ENCODE results near the gene HOXC4. TPM values are rescaled to one million over a fixed set of nuclear protein-coding genes. Genes with fewer than 3 reads are reported as not detected.
A peak's percentile ranks its signal among the peaks of the same experiment; 100 is the strongest.

The HOXC4 gene
- total RNA-seq, 1 experiment from 2014 or later, result 9.6 TPM

DNA sequence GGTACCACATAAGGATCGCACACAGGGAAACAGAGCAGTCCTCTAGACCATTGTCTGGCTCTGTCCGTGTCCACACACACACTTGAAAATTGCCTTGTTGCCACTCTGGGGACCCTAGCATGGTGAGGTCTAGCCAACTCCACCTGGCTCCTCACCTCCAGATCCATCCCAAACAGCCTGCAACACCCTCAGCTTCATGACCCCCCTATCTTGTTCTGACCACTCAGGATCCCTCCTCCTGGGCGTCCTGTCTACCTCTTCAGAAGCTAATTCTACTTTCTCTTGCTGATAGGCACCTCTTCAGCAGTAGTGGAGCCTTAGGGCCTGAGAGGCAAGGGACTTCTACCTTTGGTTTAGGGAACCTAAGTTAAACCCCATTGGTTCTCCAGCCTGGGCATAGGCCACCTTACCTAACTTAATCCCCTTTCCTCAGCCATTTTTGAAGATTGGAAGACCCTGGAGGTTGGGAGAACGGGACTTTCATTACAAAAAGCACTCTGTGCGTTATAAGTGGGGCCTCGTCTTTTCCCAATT, 21.5 kb upstream of the HOXC4 start:
- ChIA-PET CTCF (interaction anchor here (0.5 to 2.2 kb wide), 15 partner anchors 15 to 1022 kb away, joined by 3 to 22 read pairs (median 5); partner anchors contain the start of gene HOXC10), POLR2A (ENCODE audit: low non-redundant PET) (no interaction called here)
- no peaks in the 10 kb centered on the region for H3K9me3 ChIP-seq (ENCODE audit: low read depth, low read length, poor library complexity, severe bottlenecking)
- no peaks in the 10 kb centered on the region for H3K27me3 ChIP-seq (replicated peaks; ENCODE audit: insufficient read depth, low read depth, low read length, poor library complexity)
- peaks cover 13% of the 10 kb centered on the region for H3K36me3 ChIP-seq (ENCODE audit: insufficient read depth, low read length, poor library complexity, severe bottlenecking)
- H3K4me1 ChIP-seq (ENCODE audit: insufficient read depth, low read length, poor library complexity, severe bottlenecking), result peaks cover 44% of the 10 kb centered on the region
- no peak overlapping the region for H3K27ac ChIP-seq (ENCODE audit: low read depth, low read length, poor library complexity, severe bottlenecking)
- no peak overlapping the region for H3K4me3 ChIP-seq (ENCODE audit: low read depth, low read length, poor library complexity, severe bottlenecking)
- TF ChIP-seq, protein P1, sequence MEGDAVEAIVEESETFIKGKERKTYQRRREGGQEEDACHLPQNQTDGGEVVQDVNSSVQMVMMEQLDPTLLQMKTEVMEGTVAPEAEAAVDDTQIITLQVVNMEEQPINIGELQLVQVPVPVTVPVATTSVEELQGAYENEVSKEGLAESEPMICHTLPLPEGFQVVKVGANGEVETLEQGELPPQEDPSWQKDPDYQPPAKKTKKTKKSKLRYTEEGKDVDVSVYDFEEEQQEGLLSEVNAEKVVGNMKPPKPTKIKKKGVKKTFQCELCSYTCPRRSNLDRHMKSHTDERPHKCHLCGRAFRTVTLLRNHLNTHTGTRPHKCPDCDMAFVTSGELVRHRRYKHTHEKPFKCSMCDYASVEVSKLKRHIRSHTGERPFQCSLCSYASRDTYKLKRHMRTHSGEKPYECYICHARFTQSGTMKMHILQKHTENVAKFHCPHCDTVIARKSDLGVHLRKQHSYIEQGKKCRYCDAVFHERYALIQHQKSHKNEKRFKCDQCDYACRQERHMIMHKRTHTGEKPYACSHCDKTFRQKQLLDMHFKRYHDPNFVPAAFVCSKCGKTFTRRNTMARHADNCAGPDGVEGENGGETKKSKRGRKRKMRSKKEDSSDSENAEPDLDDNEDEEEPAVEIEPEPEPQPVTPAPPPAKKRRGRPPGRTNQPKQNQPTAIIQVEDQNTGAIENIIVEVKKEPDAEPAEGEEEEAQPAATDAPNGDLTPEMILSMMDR (conservative IDR thresholded peaks at IDR 0.05; ENCODE audit: low read depth, low read length), result no peak
- TF ChIP-seq EZH2 (IDR thresholded peaks at IDR 0.05; ENCODE audit: borderline replicate concordance, low read depth, low read length, poor library complexity, severe bottlenecking), result no peak
- intact Hi-C loops (cut with micrococcal nuclease; ENCODE audit: unreplicated experiment), result loop anchor here (2.0 to 5.0 kb wide), 2 partner anchors 105 to 159 kb away; no protein-coding TSS in a partner anchor
- no TSS peak for BruUV-seq (replicated peaks)
- no peak for DNase-seq (ENCODE audit: low spot score)

DNA sequence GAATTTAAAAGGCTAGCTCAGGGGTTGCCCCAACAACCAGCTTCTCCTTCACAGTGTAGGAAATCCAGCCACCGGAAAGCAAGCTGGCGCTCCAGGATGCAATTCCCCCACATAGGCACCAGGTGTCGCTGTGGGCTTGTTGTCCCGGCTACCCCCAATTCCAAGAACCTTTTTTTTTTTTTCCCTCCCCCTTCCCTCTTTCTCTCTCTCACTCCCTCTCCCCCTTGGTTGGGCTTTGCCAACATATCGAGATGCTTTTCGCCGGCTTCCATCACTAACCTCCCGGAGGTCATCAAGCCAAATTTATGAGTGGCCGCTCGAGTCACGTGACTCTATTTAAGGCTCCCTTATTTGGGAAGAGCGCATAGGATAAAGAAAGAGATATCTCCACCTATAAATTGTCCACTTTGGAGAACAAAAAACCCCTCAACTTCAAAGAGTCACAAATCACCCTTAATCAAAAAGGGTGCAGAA, 21.0 kb upstream of the HOXC4 start, which contains the start of gene HOXC5:
Gene HOXC5 (plus strand): TSS at position 424 of the 474 bp plus-strand sequence. CDS start 73 bp downstream, outside the sequence.
- no TSS peak for BruUV-seq (replicated peaks)
- CTCF ChIA-PET, result interaction anchor here (0.5 to 2.2 kb wide), 18 partner anchors 15 to 1021 kb away, joined by 3 to 22 read pairs (median 6); partner anchors contain the start of gene HOXC10
- no peaks in the 10 kb centered on the region for H3K27me3 ChIP-seq (replicated peaks; ENCODE audit: insufficient read depth, low read depth, low read length, poor library complexity)
- peaks cover 43% of the 10 kb centered on the region for H3K4me1 ChIP-seq (ENCODE audit: insufficient read depth, low read length, poor library complexity, severe bottlenecking)
- intact Hi-C loops (cut with micrococcal nuclease; ENCODE audit: unreplicated experiment), result loop anchor here (2.0 to 5.0 kb wide), 2 partner anchors 105 to 158 kb away; no protein-coding TSS in a partner anchor
- no peaks in the 10 kb centered on the region for H3K9me3 ChIP-seq (ENCODE audit: low read depth, low read length, poor library complexity, severe bottlenecking)
- no peak for TF ChIP-seq EZH2 (IDR thresholded peaks at IDR 0.05; ENCODE audit: borderline replicate concordance, low read depth, low read length, poor library complexity, severe bottlenecking)
- TF ChIP-seq, protein P1 (conservative IDR thresholded peaks at IDR 0.05; ENCODE audit: low read depth, low read length), result peak; percentile 98
- no peak within 1 kb of the TSS for H3K27ac ChIP-seq (ENCODE audit: low read depth, low read length, poor library complexity, severe bottlenecking)
- POLR2A ChIA-PET (ENCODE audit: low non-redundant PET), result interaction anchor here (0.6 kb wide), 1 partner anchor 8 kb away, joined by 18 read pairs; no protein-coding TSS in a partner anchor
- peaks cover 13% of the 10 kb centered on the region for H3K36me3 ChIP-seq (ENCODE audit: insufficient read depth, low read length, poor library complexity, severe bottlenecking)
- peak; percentile 91 for DNase-seq (ENCODE audit: low spot score)
- H3K4me3 ChIP-seq (ENCODE audit: low read depth, low read length, poor library complexity, severe bottlenecking), result peak within 1 kb of the TSS; percentile 43

DNA sequence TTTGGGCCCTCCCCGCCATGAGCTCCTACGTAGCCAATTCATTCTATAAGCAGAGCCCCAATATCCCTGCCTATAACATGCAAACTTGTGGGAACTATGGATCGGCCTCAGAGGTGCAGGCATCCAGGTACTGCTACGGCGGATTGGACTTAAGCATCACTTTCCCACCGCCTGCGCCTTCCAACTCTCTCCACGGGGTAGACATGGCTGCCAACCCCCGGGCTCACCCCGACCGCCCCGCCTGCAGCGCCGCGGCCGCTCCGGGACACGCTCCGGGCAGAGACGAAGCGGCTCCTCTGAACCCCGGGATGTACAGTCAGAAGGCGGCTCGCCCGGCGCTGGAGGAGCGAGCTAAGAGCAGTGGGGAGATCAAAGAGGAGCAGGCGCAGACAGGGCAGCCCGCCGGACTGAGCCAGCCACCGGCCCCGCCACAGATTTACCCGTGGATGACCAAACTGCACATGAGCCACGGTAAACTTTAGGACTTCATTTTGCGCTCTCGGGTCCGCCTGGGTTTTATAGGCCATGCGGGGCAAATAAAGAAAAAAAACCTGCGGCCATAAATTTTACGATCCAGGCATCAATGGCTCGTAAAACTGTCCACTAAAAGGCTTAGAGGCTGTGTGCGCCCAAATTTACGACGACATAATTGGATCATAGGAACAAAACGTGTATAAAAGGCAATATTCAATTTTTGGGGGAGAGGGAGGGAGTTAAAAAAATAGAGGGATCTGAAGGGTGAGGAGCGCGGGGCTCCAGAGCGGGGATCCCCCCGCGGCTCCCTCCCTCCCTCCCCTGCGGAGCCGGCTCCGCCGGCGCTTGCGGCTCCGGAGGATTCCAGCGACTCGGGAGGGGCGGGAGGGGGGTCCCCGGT, 20.3 kb upstream of the HOXC4 start:
- no TSS peak for BruUV-seq (replicated peaks)
- intact Hi-C loops (cut with micrococcal nuclease; ENCODE audit: unreplicated experiment), result loop anchor here (2.0 to 5.0 kb wide), 2 partner anchors 104 to 157 kb away; no protein-coding TSS in a partner anchor
- H3K4me1 ChIP-seq (ENCODE audit: insufficient read depth, low read length, poor library complexity, severe bottlenecking), result peaks cover 39% of the 10 kb centered on the region
- no peaks in the 10 kb centered on the region for H3K27me3 ChIP-seq (replicated peaks; ENCODE audit: insufficient read depth, low read depth, low read length, poor library complexity)
- ChIA-PET POLR2A (ENCODE audit: low non-redundant PET) (interaction anchor here (0.6 kb wide), 1 partner anchor 8 kb away, joined by 18 read pairs; no protein-coding TSS in a partner anchor), CTCF (interaction anchor here (0.5 to 2.2 kb wide), 12 partner anchors 17 to 182 kb away, joined by 3 to 22 read pairs (median 6); partner anchors contain the start of genes HOXC10 and HOXC8)
- no peaks in the 10 kb centered on the region for H3K9me3 ChIP-seq (ENCODE audit: low read depth, low read length, poor library complexity, severe bottlenecking)
- TF ChIP-seq, protein P1 (conservative IDR thresholded peaks at IDR 0.05; ENCODE audit: low read depth, low read length), result no peak
- no peak for TF ChIP-seq EZH2 (IDR thresholded peaks at IDR 0.05; ENCODE audit: borderline replicate concordance, low read depth, low read length, poor library complexity, severe bottlenecking)
- no peak overlapping the region for H3K27ac ChIP-seq (ENCODE audit: low read depth, low read length, poor library complexity, severe bottlenecking)
- H3K36me3 ChIP-seq (ENCODE audit: insufficient read depth, low read length, poor library complexity, severe bottlenecking), result peaks cover 13% of the 10 kb centered on the region
- peak overlapping the region; percentile 43 for H3K4me3 ChIP-seq (ENCODE audit: low read depth, low read length, poor library complexity, severe bottlenecking)
- peak; percentile 66 for DNase-seq (ENCODE audit: low spot score)
